Activated CD4-positive, CD25-positive, alpha-beta regulatory T cell treated with anti-CD3 and anti-CD28 coated beads, Interleukin-2, amount 50 U/mL, for 16 hours (primary cell): ENCODE results near the gene TXNL4A.
"Not testable (repeated sequence)": the region's sequence is repeated elsewhere in the genome, so short reads cannot be mapped to it uniquely, and the experiment has no call there.

Experiments used
- DNase-seq: peaks from one replicate; pipeline ENCODE4 v3.0.0-alpha.2; 2020; ENCODE audit warnings: low read depth, low spot score

TXNL4A gene

GRCh38 chr18:79999701-80000100, 11.3 kb upstream of the TXNL4A start:
- not testable (repeated sequence) for DNase-seq

- DNase-seq, result no peak
Observed at GRCh38 chr18:79991494-79991893, 3.1 kb upstream of the TXNL4A start.

GRCh38 chr18:79989195-79989497, 783 bp upstream of the TXNL4A start:
- no peak for DNase-seq

- DNase-seq, result peak; percentile 31
Observed at GRCh38 chr18:79988071-79988450, 302 bp downstream of the TXNL4A start.

- DNase-seq, result no peak
Observed at GRCh38 chr18:79987566-79987965, 797 bp downstream of the TXNL4A start.

GRCh38 chr18:79986726-79987125, 1.6 kb downstream of the TXNL4A start:
- no peak for DNase-seq

GRCh38 chr18:79985172-79985571, 3.2 kb downstream of the TXNL4A start:
- DNase-seq, result no peak

GRCh38 chr18:79983793-79984192, 4.6 kb downstream of the TXNL4A start:
- DNase-seq, result no peak

GRCh38 chr18:79983253-79983652, 5.1 kb downstream of the TXNL4A start:
- no peak for DNase-seq

- DNase-seq, result no peak
Observed at GRCh38 chr18:79982736-79983135, 5.6 kb downstream of the TXNL4A start.

GRCh38 chr18:79980585-79980984, 7.8 kb downstream of the TXNL4A start:
- no peak for DNase-seq

GRCh38 chr18:79979843-79980242, 8.5 kb downstream of the TXNL4A start:
- no peak for DNase-seq

GRCh38 chr18:79975985-79976680, 12.2 kb downstream of the TXNL4A start:
- DNase-seq, result no peak

- no peak for DNase-seq
Observed at GRCh38 chr18:79975043-79975442, 13.3 kb downstream of the TXNL4A start.

GRCh38 chr18:79974025-79974654, 14.2 kb downstream of the TXNL4A start:
- no peak for DNase-seq

GRCh38 chr18:79973517-79973916, 14.8 kb downstream of the TXNL4A start:
- DNase-seq, result no peak

- no peak for DNase-seq
Observed at GRCh38 chr18:79972720-79973119, 15.6 kb downstream of the TXNL4A start.

- DNase-seq, result no peak
Observed at GRCh38 chr18:79971986-79972385, 16.4 kb downstream of the TXNL4A start.

GRCh38 chr18:79971211-79971952, 17.0 kb downstream of the TXNL4A start:
- no peak for DNase-seq

- no peak for DNase-seq
Observed at GRCh38 chr18:79970419-79971133, 17.8 kb downstream of the TXNL4A start.

- DNase-seq, result no peak
Observed at GRCh38 chr18:79965119-79965902, 23.1 kb downstream of the TXNL4A start.
